ENCODE data around the gene SLC23A3. TPM values are rescaled to one million over a fixed set of nuclear protein-coding genes. Genes with fewer than 3 reads are reported as not detected.

Gene SLC23A3
- total RNA-seq, 1 experiment from 2014 or later, result 1.9 TPM

DNA sequence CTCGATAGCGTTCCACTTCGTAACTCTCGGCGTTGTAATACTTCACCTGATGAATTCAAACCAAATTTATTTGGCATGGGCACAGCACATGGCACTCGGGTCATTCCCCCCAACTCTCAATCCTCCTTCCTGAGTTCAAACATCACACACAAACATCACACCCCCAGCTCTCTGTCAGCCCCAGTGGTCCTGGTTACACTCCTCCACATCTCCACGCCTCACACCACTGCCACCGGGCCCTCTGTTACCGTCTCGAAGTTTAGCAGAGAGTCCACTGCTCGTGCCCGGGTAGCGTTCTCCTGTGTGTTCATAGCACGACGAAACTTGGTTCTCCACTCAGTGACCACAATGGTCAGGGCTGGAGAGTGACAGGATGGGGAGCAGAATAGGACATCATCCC is 44.3 kb upstream of the SLC23A3 start:
- H3K36me3 ChIP-seq (ENCODE audit: insufficient read depth, low read length, poor library complexity, severe bottlenecking), result peaks cover 65% of the 10 kb centered on the region

DNA sequence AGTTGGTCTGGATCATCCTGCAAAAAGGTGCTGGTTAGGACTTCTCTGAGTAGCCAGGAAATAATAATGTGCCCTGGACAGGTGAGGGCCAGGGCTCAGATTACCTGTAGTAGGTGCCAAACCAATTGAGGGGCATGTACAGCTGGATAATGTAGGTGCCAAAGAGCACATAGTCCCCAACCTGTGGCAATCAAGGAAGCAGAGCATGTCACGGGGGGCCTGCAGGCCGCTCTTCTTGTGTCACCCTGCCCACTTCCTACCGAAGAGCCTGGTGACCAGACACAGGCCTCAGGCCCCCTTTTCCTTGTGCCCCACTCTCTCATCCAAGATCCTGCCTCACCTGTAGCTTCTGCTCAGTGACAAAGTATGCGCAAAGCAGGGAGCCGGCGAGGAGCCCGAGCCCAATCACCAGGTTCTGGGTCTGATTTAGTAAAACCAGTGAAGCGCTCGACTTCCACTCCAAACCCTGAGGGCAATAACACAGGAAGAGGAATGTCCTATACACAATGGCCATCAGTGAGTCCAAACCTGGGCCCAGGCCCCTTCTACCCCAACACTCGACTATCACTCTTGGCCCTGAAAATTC is 43.8 kb upstream of the SLC23A3 start:
- H3K4me1 ChIP-seq (ENCODE audit: insufficient read depth, low read length, poor library complexity, severe bottlenecking), result peaks cover 19% of the 10 kb centered on the region
- no peak for TF ChIP-seq EZH2 (IDR thresholded peaks at IDR 0.05; ENCODE audit: borderline replicate concordance, low read depth, low read length, poor library complexity, severe bottlenecking)
- TF ChIP-seq, protein P1, sequence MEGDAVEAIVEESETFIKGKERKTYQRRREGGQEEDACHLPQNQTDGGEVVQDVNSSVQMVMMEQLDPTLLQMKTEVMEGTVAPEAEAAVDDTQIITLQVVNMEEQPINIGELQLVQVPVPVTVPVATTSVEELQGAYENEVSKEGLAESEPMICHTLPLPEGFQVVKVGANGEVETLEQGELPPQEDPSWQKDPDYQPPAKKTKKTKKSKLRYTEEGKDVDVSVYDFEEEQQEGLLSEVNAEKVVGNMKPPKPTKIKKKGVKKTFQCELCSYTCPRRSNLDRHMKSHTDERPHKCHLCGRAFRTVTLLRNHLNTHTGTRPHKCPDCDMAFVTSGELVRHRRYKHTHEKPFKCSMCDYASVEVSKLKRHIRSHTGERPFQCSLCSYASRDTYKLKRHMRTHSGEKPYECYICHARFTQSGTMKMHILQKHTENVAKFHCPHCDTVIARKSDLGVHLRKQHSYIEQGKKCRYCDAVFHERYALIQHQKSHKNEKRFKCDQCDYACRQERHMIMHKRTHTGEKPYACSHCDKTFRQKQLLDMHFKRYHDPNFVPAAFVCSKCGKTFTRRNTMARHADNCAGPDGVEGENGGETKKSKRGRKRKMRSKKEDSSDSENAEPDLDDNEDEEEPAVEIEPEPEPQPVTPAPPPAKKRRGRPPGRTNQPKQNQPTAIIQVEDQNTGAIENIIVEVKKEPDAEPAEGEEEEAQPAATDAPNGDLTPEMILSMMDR (conservative IDR thresholded peaks at IDR 0.05; ENCODE audit: low read depth, low read length), result no peak
- H3K9me3 ChIP-seq (ENCODE audit: low read depth, low read length, poor library complexity, severe bottlenecking), result no peaks in the 10 kb centered on the region
- no peaks in the 10 kb centered on the region for H3K27me3 ChIP-seq (replicated peaks; ENCODE audit: insufficient read depth, low read depth, low read length, poor library complexity)
- H3K27ac ChIP-seq (ENCODE audit: low read depth, low read length, poor library complexity, severe bottlenecking), result no peak overlapping the region
- POLR2A ChIA-PET (ENCODE audit: low non-redundant PET), result no interaction called here
- no peak overlapping the region for H3K4me3 ChIP-seq (ENCODE audit: low read depth, low read length, poor library complexity, severe bottlenecking)
- DNase-seq (ENCODE audit: low spot score), result no peak
- CTCF ChIA-PET, result no interaction called here
- BruUV-seq (replicated peaks), result no TSS peak
- intact Hi-C loops (cut with micrococcal nuclease; ENCODE audit: unreplicated experiment), result loop anchor here (1.0 kb wide), 1 partner anchor 81 kb away; no protein-coding TSS in a partner anchor
- peaks cover 69% of the 10 kb centered on the region for H3K36me3 ChIP-seq (ENCODE audit: insufficient read depth, low read length, poor library complexity, severe bottlenecking)

More for the DNA sequence above, 44.3 kb upstream of the SLC23A3 start:
- intact Hi-C loops (cut with micrococcal nuclease; ENCODE audit: unreplicated experiment), result no loop called here
- ChIA-PET POLR2A (ENCODE audit: low non-redundant PET) (no interaction called here), CTCF (no interaction called here)
- no peaks in the 10 kb centered on the region for H3K9me3 ChIP-seq (ENCODE audit: low read depth, low read length, poor library complexity, severe bottlenecking)
- H3K27ac ChIP-seq (ENCODE audit: low read depth, low read length, poor library complexity, severe bottlenecking), result no peak overlapping the region
- H3K4me1 ChIP-seq (ENCODE audit: insufficient read depth, low read length, poor library complexity, severe bottlenecking), result peaks cover 18% of the 10 kb centered on the region
- no peak for DNase-seq (ENCODE audit: low spot score)
- H3K27me3 ChIP-seq (replicated peaks; ENCODE audit: insufficient read depth, low read depth, low read length, poor library complexity), result no peaks in the 10 kb centered on the region
- BruUV-seq (replicated peaks), result no TSS peak
- no peak for TF ChIP-seq EZH2 (IDR thresholded peaks at IDR 0.05; ENCODE audit: borderline replicate concordance, low read depth, low read length, poor library complexity, severe bottlenecking)
- TF ChIP-seq, protein P1 (conservative IDR thresholded peaks at IDR 0.05; ENCODE audit: low read depth, low read length), result no peak
- no peak overlapping the region for H3K4me3 ChIP-seq (ENCODE audit: low read depth, low read length, poor library complexity, severe bottlenecking)

- intact Hi-C loops (cut with micrococcal nuclease; ENCODE audit: unreplicated experiment), result loop anchor here (1.0 kb wide), 1 partner anchor 81 kb away; no protein-coding TSS in a partner anchor
- Histone ChIP-seq H3K27ac (ENCODE audit: low read depth, low read length, poor library complexity, severe bottlenecking) (no peak overlapping the region), H3K4me1 (ENCODE audit: insufficient read depth, low read length, poor library complexity, severe bottlenecking) (peaks cover 19% of the 10 kb centered on the region), H3K9me3 (ENCODE audit: low read depth, low read length, poor library complexity, severe bottlenecking) (no peaks in the 10 kb centered on the region), H3K36me3 (ENCODE audit: insufficient read depth, low read length, poor library complexity, severe bottlenecking) (peaks cover 71% of the 10 kb centered on the region), H3K4me3 (ENCODE audit: low read depth, low read length, poor library complexity, severe bottlenecking) (no peak overlapping the region), H3K27me3 (replicated peaks; ENCODE audit: insufficient read depth, low read depth, low read length, poor library complexity) (no peaks in the 10 kb centered on the region)
- BruUV-seq (replicated peaks), result no TSS peak
- CTCF ChIA-PET, result no interaction called here
- no peak for DNase-seq (ENCODE audit: low spot score)
- POLR2A ChIA-PET (ENCODE audit: low non-redundant PET), result no interaction called here
- no peak for TF ChIP-seq EZH2 (IDR thresholded peaks at IDR 0.05; ENCODE audit: borderline replicate concordance, low read depth, low read length, poor library complexity, severe bottlenecking)
- TF ChIP-seq, protein P1 (conservative IDR thresholded peaks at IDR 0.05; ENCODE audit: low read depth, low read length), result no peak
Measured at GRCh38 chr2:219213026-219213415, 43.2 kb upstream of the SLC23A3 start.
